HepG2 (cell line): ENCODE data around the gene VAMP2. TPM values are rescaled to one million over a fixed set of nuclear protein-coding genes. Genes with fewer than 3 reads are reported as not detected.

Experiments
- ATF1 ChIP-seq: IDR thresholded peaks from 2 replicates; pipeline ENCODE4 v1.6.1; 2016; ENCODE audit warnings: mild to moderate bottlenecking, control low read depth
- CHD2 ChIP-seq: IDR thresholded peaks from 2 replicates; pipeline ENCODE4 v1.6.1; 2011; ENCODE audit warnings: low read depth, low read length, improper control_type of control experiment
- SNRNP70 ChIP-seq: fragments of 200-400 bp; formaldehyde crosslinking; IDR thresholded peaks from 2 replicates; pipeline ENCODE4 v1.6.1; 2017; ENCODE audit warnings: mild to moderate bottlenecking, low read depth, low read length, moderate library complexity
- ZNF101 ChIP-seq: sonication (generic); formaldehyde crosslinking; IDR thresholded peaks from 2 replicates; pipeline ENCODE4 v1.4.0; 2020; ENCODE audit warnings: mild to moderate bottlenecking, low read depth, missing genetic modification reagents, borderline replicate concordance
- ZNF674 ChIP-seq: sonication (generic); formaldehyde crosslinking; IDR thresholded peaks from 2 replicates; pipeline ENCODE4 v1.5.0; 2020; ENCODE audit warnings: low read depth, mild to moderate bottlenecking, missing genetic modification reagents
- ZNF766 ChIP-seq: sonication (generic); formaldehyde crosslinking; IDR thresholded peaks from 2 replicates; pipeline ENCODE4 v1.5.0; 2020; ENCODE audit warnings: missing genetic modification reagents, borderline replicate concordance
- polyA plus RNA-seq, 8 experiments: library from polyadenylated mRNA; depleted of rRNA in 3 of 8; stranded (reverse) in 7 of 8; unstranded in 1 of 8; fragments of >200 nt; fragmentation: Illumina TruSeq in 4 of 8; extraction: Trizol in 4 of 8; gene quantifications; 2 replicates each; pipeline versions ENCODE4 v1.2.1 to v1.2.3, GENCODE V29; 2011 to 2016; ENCODE audit warnings: low read depth in 4 of 8, missing spikeins in 1 of 8, mixed read lengths in 1 of 8; ENCODE audit not compliant: insufficient read depth in 1 of 8
- total RNA-seq, 5 experiments: library from RNA; depleted of rRNA; stranded (reverse); fragments of >200 nt; fragmentation: Illumina TruSeq; extraction: Trizol; gene quantifications; 2 replicates each; pipeline ENCODE4 v1.2.3, GENCODE V29; 2016; ENCODE audit warnings: low read depth in 1 of 5
- TF ChIP-seq, protein P1 (sequence below): sonication (generic); formaldehyde crosslinking; IDR thresholded peaks from 2 replicates; pipeline ENCODE4 v1.4.0; 2020; ENCODE audit warnings: missing genetic modification reagents
- TF ChIP-seq, protein P2 (sequence below): sonication (generic); formaldehyde crosslinking; IDR thresholded peaks from 2 replicates; pipeline ENCODE4 v1.4.0; 2020; ENCODE audit warnings: missing genetic modification reagents
- TF ChIP-seq, protein P3 (sequence below), 2 experiments: sonication (generic) in 1 of 2; formaldehyde crosslinking in 1 of 2; IDR thresholded peaks; 2 replicates each; pipeline versions ENCODE4 v1.6.1 to v1.9.0; 2014 to 2022; ENCODE audit warnings: antibody characterized with exemption in 1 of 2, borderline replicate concordance in 1 of 2, inconsistent platforms in 1 of 2, low read depth in 1 of 2, missing genetic modification reagents in 1 of 2

The VAMP2 gene
- total and polyA plus RNA-seq, 2 of the 13 experiments (the other 11 are each of a cell fraction or from before 2014, with no cell fraction given) = 3.9 to 17.2 TPM

DNA sequence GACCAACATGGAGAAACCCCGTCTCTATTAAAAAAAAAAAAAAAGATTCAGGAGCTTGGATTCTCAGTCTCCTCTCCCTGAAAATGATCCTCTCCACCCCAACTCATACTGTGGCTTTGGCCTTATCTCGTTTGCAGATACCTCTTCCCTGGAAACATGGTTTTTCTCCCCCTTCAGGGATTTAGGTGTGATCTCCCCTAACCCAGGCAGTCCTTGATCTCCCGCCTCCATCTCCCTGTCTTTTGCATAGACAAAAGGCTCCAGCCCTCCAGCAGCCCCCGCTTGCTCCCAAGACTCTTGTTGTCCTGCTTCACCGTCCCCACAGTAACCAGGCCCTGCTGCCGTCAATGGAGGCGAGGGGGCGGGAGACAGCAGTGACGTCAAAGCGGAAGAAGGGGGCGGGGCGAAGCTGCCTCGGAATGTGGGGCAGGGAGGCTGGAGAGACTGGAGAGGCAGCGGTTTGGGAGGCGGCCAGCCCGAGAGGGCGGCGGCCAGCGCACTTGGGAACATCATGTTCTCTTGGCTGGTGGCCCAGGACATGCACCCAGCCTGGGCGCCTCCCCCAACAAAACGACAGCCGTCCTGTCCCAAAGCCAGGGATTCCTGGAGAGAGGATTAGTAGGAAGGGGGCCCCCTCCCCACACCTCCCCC, 8.7 kb downstream of the VAMP2 start (continued):
- TF ChIP-seq ZNF674 (no peak), SNRNP70 (no peak), ZNF766 (no peak), ZNF101 (no peak), ATF1 (CRISPR knock-in tag) (peak; percentile 74), CHD2 (0 out of 2 replicates have a peak, but pooled peaks have one; percentile 10)
- TF ChIP-seq, protein P1, sequence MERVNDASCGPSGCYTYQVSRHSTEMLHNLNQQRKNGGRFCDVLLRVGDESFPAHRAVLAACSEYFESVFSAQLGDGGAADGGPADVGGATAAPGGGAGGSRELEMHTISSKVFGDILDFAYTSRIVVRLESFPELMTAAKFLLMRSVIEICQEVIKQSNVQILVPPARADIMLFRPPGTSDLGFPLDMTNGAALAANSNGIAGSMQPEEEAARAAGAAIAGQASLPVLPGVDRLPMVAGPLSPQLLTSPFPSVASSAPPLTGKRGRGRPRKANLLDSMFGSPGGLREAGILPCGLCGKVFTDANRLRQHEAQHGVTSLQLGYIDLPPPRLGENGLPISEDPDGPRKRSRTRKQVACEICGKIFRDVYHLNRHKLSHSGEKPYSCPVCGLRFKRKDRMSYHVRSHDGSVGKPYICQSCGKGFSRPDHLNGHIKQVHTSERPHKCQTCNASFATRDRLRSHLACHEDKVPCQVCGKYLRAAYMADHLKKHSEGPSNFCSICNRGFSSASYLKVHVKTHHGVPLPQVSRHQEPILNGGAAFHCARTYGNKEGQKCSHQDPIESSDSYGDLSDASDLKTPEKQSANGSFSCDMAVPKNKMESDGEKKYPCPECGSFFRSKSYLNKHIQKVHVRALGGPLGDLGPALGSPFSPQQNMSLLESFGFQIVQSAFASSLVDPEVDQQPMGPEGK (CRISPR knock-in tag) = peak; percentile 75
- TF ChIP-seq, protein P2, sequence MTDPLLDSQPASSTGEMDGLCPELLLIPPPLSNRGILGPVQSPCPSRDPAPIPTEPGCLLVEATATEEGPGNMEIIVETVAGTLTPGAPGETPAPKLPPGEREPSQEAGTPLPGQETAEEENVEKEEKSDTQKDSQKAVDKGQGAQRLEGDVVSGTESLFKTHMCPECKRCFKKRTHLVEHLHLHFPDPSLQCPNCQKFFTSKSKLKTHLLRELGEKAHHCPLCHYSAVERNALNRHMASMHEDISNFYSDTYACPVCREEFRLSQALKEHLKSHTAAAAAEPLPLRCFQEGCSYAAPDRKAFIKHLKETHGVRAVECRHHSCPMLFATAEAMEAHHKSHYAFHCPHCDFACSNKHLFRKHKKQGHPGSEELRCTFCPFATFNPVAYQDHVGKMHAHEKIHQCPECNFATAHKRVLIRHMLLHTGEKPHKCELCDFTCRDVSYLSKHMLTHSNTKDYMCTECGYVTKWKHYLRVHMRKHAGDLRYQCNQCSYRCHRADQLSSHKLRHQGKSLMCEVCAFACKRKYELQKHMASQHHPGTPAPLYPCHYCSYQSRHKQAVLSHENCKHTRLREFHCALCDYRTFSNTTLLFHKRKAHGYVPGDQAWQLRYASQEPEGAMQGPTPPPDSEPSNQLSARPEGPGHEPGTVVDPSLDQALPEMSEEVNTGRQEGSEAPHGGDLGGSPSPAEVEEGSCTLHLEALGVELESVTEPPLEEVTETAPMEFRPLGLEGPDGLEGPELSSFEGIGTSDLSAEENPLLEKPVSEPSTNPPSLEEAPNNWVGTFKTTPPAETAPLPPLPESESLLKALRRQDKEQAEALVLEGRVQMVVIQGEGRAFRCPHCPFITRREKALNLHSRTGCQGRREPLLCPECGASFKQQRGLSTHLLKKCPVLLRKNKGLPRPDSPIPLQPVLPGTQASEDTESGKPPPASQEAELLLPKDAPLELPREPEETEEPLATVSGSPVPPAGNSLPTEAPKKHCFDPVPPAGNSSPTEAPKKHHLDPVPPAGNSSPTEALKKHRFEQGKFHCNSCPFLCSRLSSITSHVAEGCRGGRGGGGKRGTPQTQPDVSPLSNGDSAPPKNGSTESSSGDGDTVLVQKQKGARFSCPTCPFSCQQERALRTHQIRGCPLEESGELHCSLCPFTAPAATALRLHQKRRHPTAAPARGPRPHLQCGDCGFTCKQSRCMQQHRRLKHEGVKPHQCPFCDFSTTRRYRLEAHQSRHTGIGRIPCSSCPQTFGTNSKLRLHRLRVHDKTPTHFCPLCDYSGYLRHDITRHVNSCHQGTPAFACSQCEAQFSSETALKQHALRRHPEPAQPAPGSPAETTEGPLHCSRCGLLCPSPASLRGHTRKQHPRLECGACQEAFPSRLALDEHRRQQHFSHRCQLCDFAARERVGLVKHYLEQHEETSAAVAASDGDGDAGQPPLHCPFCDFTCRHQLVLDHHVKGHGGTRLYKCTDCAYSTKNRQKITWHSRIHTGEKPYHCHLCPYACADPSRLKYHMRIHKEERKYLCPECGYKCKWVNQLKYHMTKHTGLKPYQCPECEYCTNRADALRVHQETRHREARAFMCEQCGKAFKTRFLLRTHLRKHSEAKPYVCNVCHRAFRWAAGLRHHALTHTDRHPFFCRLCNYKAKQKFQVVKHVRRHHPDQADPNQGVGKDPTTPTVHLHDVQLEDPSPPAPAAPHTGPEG = no peak
- TF ChIP-seq, protein P3, sequence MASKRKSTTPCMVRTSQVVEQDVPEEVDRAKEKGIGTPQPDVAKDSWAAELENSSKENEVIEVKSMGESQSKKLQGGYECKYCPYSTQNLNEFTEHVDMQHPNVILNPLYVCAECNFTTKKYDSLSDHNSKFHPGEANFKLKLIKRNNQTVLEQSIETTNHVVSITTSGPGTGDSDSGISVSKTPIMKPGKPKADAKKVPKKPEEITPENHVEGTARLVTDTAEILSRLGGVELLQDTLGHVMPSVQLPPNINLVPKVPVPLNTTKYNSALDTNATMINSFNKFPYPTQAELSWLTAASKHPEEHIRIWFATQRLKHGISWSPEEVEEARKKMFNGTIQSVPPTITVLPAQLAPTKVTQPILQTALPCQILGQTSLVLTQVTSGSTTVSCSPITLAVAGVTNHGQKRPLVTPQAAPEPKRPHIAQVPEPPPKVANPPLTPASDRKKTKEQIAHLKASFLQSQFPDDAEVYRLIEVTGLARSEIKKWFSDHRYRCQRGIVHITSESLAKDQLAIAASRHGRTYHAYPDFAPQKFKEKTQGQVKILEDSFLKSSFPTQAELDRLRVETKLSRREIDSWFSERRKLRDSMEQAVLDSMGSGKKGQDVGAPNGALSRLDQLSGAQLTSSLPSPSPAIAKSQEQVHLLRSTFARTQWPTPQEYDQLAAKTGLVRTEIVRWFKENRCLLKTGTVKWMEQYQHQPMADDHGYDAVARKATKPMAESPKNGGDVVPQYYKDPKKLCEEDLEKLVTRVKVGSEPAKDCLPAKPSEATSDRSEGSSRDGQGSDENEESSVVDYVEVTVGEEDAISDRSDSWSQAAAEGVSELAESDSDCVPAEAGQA (IDR thresholded peaks at IDR 0.05; ENCODE audit: low read depth) = 0 out of 2 replicates have a peak, but pooled peaks have one; percentile 68
- TF ChIP-seq, protein P3 (CRISPR knock-in tag; IDR thresholded peaks at IDR 0.05; ENCODE audit: borderline replicate concordance) = no peak
